Loucy (cell line): ENCODE results near the gene FAM200C.

Experiments
- H2AFZ ChIP-seq: fragments of 200-600 bp; sonication (generic); 2 replicates; pipeline ENCODE4 v1.6.0; 2016; ENCODE audit warnings: antibody characterized with exemption, mild to moderate bottlenecking, low read length, moderate library complexity
- H3F3A ChIP-seq: fragments of 200-600 bp; 2 replicates; pipeline ENCODE4 v1.6.0; 2016; ENCODE audit warnings: antibody characterized with exemption, low read depth, mild to moderate bottlenecking
- H3K27me3 ChIP-seq: fragments of 200-600 bp; sonication (generic); 2 replicates; pipeline ENCODE4 v1.6.1; 2014; ENCODE audit warnings: low read length, mild to moderate bottlenecking; ENCODE audit not compliant: insufficient read depth, poor library complexity, severe bottlenecking
- H3K36me3 ChIP-seq: fragments of 200-600 bp; sonication (generic); 2 replicates; pipeline ENCODE4 v1.6.1; 2016; ENCODE audit warnings: low read length; ENCODE audit not compliant: insufficient read depth
- H3K4me1 ChIP-seq: fragments of 200-600 bp; sonication (generic); 2 replicates; pipeline ENCODE4 v1.5.1; 2014; ENCODE audit warnings: low read length, mild to moderate bottlenecking; ENCODE audit not compliant: insufficient read depth, poor library complexity, severe bottlenecking
- H3K4me2 ChIP-seq: fragments of 200-600 bp; sonication (generic); 2 replicates; pipeline ENCODE4 v1.6.0; 2014; ENCODE audit warnings: antibody characterized with exemption, low read length, low read depth, mild to moderate bottlenecking; ENCODE audit not compliant: poor library complexity, severe bottlenecking
- H3K4me3 ChIP-seq: fragments of 200-600 bp; sonication (generic); 2 replicates; pipeline ENCODE4 v1.5.1; 2014; ENCODE audit warnings: low read length, mild to moderate bottlenecking, mixed read lengths; ENCODE audit not compliant: poor library complexity, severe bottlenecking
- H3K79me2 ChIP-seq: fragments of 200-600 bp; sonication (generic); 2 replicates; pipeline ENCODE4 v1.6.1; 2014; ENCODE audit warnings: low read length; ENCODE audit not compliant: insufficient read depth
- H3K9ac ChIP-seq: fragments of 200-600 bp; sonication (generic); 2 replicates; pipeline ENCODE4 v1.6.0; 2014; ENCODE audit warnings: mild to moderate bottlenecking, low read depth, low read length, moderate library complexity; ENCODE audit not compliant: poor library complexity, severe bottlenecking
- H3K9me2 ChIP-seq: fragments of 200-600 bp; sonication (generic); replicated peaks from 2 replicates; pipeline ENCODE4 v1.6.1; 2016; ENCODE audit warnings: low read depth, low read length, mixed read lengths
- H3K9me3 ChIP-seq: fragments of 200-600 bp; sonication (generic); 2 replicates; pipeline ENCODE4 v1.6.1; 2014; ENCODE audit warnings: mild to moderate bottlenecking, antibody characterized with exemption, low read length, low read depth; ENCODE audit not compliant: insufficient read depth
- H4K20me1 ChIP-seq: fragments of 200-600 bp; sonication (generic); 2 replicates; pipeline ENCODE4 v1.6.0; 2014; ENCODE audit warnings: antibody characterized with exemption, low read length, mild to moderate bottlenecking; ENCODE audit not compliant: insufficient read depth, poor library complexity, severe bottlenecking
- CTCF ChIP-seq: fragments of 200-600 bp; sonication (generic); conservative IDR thresholded peaks from 2 replicates; pipeline ENCODE4 v1.5.1; 2014; ENCODE audit warnings: mild to moderate bottlenecking, antibody characterized with exemption, low read length
- EZH2phosphoT487 ChIP-seq: fragments of 200-600 bp; IDR thresholded peaks from 2 replicates; pipeline ENCODE4 v1.6.1; 2018; ENCODE audit warnings: antibody characterized with exemption, mild to moderate bottlenecking, moderate library complexity, borderline replicate concordance

The FAM200C gene

GRCh38 chr5:160395111-160395510 is 4.7 kb downstream of the FAM200C start:
- no peak for TF ChIP-seq CTCF
- no peak for TF ChIP-seq EZH2phosphoT487
- peaks cover 14% of the 10 kb centered on the region for H3K79me2 ChIP-seq

GRCh38 chr5:160390787-160391696 is 8.8 kb downstream of the FAM200C start:
- Histone ChIP-seq H3K4me2 (no peak overlapping the region), H3K36me3 (no peaks in the 10 kb centered on the region), H3K79me2 (no peaks in the 10 kb centered on the region), H3K27me3 (no peaks in the 10 kb centered on the region), H3K4me3 (no peak overlapping the region), H4K20me1 (no peaks in the 10 kb centered on the region), H3K4me1 (no peaks in the 10 kb centered on the region), H3F3A (no peaks in the 10 kb centered on the region), H2AFZ (no peak overlapping the region), H3K9ac (no peak overlapping the region), H3K9me2 (no peaks in the 10 kb centered on the region), H3K9me3 (no peaks in the 10 kb centered on the region)
- TF ChIP-seq CTCF (peak; percentile 57), EZH2phosphoT487 (no peak)

More at GRCh38 chr5:160395111-160395510, 4.7 kb downstream of the FAM200C start:
- Histone ChIP-seq H3K9ac (no peak overlapping the region), H3K36me3 (no peaks in the 10 kb centered on the region), H3K4me3 (no peak overlapping the region), H3K27me3 (no peaks in the 10 kb centered on the region), H3K9me3 (no peaks in the 10 kb centered on the region), H3K9me2 (no peaks in the 10 kb centered on the region), H3K4me1 (peaks cover 9% of the 10 kb centered on the region), H2AFZ (no peak overlapping the region), H4K20me1 (no peaks in the 10 kb centered on the region), H3F3A (no peaks in the 10 kb centered on the region), H3K4me2 (no peak overlapping the region)

GRCh38 chr5:160387445-160387844 is 12.4 kb downstream of the FAM200C start:
- Histone ChIP-seq H4K20me1 (no peaks in the 10 kb centered on the region), H3K4me2 (no peak overlapping the region), H3K79me2 (no peaks in the 10 kb centered on the region), H3K9ac (no peak overlapping the region), H2AFZ (no peak overlapping the region), H3F3A (no peaks in the 10 kb centered on the region), H3K27me3 (no peaks in the 10 kb centered on the region), H3K9me3 (no peaks in the 10 kb centered on the region), H3K4me1 (no peaks in the 10 kb centered on the region), H3K36me3 (no peaks in the 10 kb centered on the region), H3K9me2 (no peaks in the 10 kb centered on the region), H3K4me3 (no peak overlapping the region)
- TF ChIP-seq EZH2phosphoT487, result no peak
- TF ChIP-seq CTCF, result no peak
